OCI-LY7 (cell line): ENCODE data around the gene SERPINE2.

Experiments
- EZH2phosphoT487 ChIP-seq: fragments of 200-600 bp; sonication (generic); IDR thresholded peaks from 2 replicates; pipeline ENCODE4 v1.6.1; 2018; ENCODE audit warnings: low read depth, borderline replicate concordance, mild to moderate bottlenecking, mixed run types, antibody characterized with exemption, low read length, moderate library complexity, mixed read lengths
- TF ChIP-seq, protein P1 (sequence below): fragments of 200-600 bp; sonication (generic); conservative IDR thresholded peaks from 2 replicates; pipeline ENCODE4 v1.5.1; 2014; ENCODE audit warnings: mild to moderate bottlenecking, antibody characterized with exemption, low read length, moderate library complexity, mixed read lengths

DNA sequence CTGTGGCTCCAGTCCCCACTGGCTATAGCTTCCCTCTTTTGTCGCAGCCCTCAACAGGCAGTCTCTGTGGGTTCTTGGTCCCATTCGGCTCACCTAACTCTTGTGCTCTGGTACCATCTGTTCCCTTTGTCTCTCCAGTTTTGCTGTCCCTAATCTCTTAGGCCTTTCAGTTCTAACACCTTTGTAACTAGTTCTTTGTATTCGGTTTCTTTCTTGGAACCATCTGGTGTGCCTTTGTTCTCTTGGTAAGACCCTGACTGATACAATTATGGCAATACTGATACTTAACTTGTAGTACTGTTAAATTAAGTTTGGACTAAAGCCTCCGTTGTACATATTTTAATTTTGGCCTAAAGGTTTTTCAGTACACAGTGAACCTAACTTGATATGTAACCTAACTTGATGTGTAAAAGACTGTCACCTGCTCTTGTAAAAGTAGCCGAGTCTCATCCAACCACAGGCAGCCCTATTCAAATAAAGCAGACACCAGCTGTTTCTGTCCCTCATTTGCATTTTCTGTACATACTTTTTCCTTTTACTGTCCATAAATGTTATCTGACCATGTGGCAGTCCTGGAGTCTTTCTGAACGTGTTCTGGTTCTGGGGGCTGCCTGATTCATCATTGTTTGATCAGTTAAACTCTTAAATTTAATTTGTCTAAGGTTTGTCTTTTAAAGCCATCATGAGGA is 86.7 kb downstream of the SERPINE2 start:
- TF ChIP-seq, protein P1, sequence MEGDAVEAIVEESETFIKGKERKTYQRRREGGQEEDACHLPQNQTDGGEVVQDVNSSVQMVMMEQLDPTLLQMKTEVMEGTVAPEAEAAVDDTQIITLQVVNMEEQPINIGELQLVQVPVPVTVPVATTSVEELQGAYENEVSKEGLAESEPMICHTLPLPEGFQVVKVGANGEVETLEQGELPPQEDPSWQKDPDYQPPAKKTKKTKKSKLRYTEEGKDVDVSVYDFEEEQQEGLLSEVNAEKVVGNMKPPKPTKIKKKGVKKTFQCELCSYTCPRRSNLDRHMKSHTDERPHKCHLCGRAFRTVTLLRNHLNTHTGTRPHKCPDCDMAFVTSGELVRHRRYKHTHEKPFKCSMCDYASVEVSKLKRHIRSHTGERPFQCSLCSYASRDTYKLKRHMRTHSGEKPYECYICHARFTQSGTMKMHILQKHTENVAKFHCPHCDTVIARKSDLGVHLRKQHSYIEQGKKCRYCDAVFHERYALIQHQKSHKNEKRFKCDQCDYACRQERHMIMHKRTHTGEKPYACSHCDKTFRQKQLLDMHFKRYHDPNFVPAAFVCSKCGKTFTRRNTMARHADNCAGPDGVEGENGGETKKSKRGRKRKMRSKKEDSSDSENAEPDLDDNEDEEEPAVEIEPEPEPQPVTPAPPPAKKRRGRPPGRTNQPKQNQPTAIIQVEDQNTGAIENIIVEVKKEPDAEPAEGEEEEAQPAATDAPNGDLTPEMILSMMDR = no peak
- TF ChIP-seq EZH2phosphoT487 = no peak
